RWPE2 (cell line): ENCODE measurements around the gene FHIT.

Experiments
- ATAC-seq: fragments of 200-7000 bp; cut with Tn5 transposase; 3 replicates; pipeline ENCODE4 v1.9.1; 2021; ENCODE audit warnings: low read depth
- DNase-seq: peaks from one replicate; pipeline ENCODE4 v3.0.0-alpha.2; 2020; ENCODE audit warnings: low spot score
- H3K27ac ChIP-seq: fragments of 450-650 bp; 2 replicates; pipeline ENCODE4 v1.5.1; 2017; ENCODE audit warnings: mild to moderate bottlenecking; ENCODE audit not compliant: poor library complexity, severe bottlenecking
- H3K27me3 ChIP-seq: fragments of 250-450 bp; sonication (Bioruptor Pico); 2 replicates; pipeline ENCODE4 v1.5.1; 2021; ENCODE audit warnings: mild to moderate bottlenecking, moderate library complexity; ENCODE audit not compliant: insufficient read depth, poor library complexity, severe bottlenecking
- H3K36me3 ChIP-seq: fragments of 250-450 bp; sonication (Bioruptor Pico); 2 replicates; pipeline ENCODE4 v1.5.1; 2020; ENCODE audit warnings: low read depth, mild to moderate bottlenecking, moderate library complexity
- H3K4me1 ChIP-seq: fragments of 250-450 bp; sonication (Bioruptor Pico); 2 replicates; pipeline ENCODE4 v1.5.1; 2021; ENCODE audit warnings: mild to moderate bottlenecking, moderate library complexity; ENCODE audit not compliant: insufficient read depth, poor library complexity, severe bottlenecking
- H3K4me3 ChIP-seq: fragments of 250-450 bp; sonication (Bioruptor Pico); 2 replicates; pipeline ENCODE4 v1.5.1; 2021; ENCODE audit warnings: mild to moderate bottlenecking, moderate library complexity; ENCODE audit not compliant: severe bottlenecking
- H3K9me3 ChIP-seq: fragments of 250-450 bp; sonication (Bioruptor Pico); 2 replicates; pipeline ENCODE4 v1.5.1; 2021; ENCODE audit warnings: mild to moderate bottlenecking, moderate library complexity; ENCODE audit not compliant: severe bottlenecking
- TF ChIP-seq, protein P1 (sequence below): fragments of 450-650 bp; IDR thresholded peaks from one replicate; pipeline ENCODE4 v1.5.1; 2017; ENCODE audit warnings: mild to moderate bottlenecking, moderate library complexity; ENCODE audit not compliant: poor library complexity, severe bottlenecking

Gene FHIT

DNA sequence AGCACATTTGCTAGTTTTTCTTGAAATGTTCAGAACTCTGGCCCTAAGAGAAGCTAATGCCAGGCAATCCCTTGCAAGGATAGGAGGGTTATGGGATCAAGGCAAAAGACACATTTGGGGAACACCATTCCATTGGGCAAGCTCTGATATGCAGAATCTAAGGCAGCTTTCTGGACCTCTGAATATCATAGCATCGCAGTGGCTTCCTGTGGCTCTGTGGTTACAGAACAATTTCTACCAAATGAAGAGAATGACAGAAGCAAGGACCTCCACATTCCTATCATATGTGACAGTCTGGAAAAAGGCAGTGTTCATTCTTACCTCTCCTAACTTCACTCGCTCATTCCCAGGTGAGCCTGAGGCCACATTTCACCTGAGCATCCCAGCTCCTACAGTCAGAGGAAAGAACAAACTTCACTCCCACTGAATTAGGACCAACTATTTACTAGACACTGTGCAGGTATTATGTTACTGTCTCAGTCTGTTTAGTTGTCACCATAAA lies 1365.3 kb downstream of the FHIT start:
- DNase-seq (no peak), ATAC-seq (no peak)
- Histone ChIP-seq H3K36me3 (no peaks in the 10 kb centered on the region), H3K4me1 (no peaks in the 10 kb centered on the region), H3K9me3 (no peaks in the 10 kb centered on the region), H3K27ac (no peak overlapping the region), H3K27me3 (no peaks in the 10 kb centered on the region), H3K4me3 (no peak overlapping the region)
- TF ChIP-seq, protein P1, sequence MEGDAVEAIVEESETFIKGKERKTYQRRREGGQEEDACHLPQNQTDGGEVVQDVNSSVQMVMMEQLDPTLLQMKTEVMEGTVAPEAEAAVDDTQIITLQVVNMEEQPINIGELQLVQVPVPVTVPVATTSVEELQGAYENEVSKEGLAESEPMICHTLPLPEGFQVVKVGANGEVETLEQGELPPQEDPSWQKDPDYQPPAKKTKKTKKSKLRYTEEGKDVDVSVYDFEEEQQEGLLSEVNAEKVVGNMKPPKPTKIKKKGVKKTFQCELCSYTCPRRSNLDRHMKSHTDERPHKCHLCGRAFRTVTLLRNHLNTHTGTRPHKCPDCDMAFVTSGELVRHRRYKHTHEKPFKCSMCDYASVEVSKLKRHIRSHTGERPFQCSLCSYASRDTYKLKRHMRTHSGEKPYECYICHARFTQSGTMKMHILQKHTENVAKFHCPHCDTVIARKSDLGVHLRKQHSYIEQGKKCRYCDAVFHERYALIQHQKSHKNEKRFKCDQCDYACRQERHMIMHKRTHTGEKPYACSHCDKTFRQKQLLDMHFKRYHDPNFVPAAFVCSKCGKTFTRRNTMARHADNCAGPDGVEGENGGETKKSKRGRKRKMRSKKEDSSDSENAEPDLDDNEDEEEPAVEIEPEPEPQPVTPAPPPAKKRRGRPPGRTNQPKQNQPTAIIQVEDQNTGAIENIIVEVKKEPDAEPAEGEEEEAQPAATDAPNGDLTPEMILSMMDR = no peak

DNA sequence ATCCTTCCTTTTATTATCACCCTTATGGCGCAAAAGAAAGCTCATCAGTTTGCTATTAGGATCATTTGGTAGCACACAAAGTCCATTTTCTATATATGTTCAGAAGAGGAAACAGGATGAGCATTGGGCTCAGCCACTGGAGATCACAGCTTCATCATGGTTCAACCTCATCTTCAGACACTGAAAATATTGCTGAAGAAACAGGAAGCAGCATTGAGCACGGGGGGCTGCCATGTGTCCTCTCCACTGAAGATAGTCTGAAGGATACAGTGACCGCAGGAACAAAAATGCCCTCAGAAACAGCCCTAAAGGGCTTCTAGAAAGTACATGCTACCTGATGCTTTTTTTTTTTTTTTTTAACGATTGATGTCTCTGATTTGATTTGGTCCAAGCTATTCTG lies 1366.2 kb downstream of the FHIT start:
- H3K9me3 ChIP-seq = no peaks in the 10 kb centered on the region
- TF ChIP-seq, protein P1 = no peak
- no peaks in the 10 kb centered on the region for H3K36me3 ChIP-seq
- DNase-seq = no peak
- no peaks in the 10 kb centered on the region for H3K27me3 ChIP-seq
- no peak overlapping the region for H3K4me3 ChIP-seq
- H3K4me1 ChIP-seq = no peaks in the 10 kb centered on the region
- ATAC-seq = no peak
- no peak overlapping the region for H3K27ac ChIP-seq

DNA sequence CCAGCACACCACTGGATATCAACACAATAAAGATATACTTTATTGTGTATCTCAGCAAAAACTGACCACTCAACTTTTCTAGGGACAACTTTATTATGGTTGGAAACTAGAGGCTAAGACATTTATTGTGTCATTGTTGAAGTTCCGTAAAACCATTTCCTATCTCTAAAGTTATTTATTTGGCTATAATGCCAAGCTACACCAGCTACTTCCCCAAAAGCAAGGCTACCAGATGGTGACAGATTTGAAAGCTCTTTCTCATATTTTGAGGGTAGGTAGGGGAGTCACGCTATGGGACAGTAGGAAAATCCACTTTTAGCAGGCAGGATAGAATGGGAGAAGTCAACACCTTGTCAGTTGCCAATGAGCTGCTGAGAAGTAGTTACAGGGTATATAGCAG lies 1366.8 kb downstream of the FHIT start:
- DNase-seq (no peak), ATAC-seq (no peak)
- no peaks in the 10 kb centered on the region for H3K4me1 ChIP-seq
- no peak overlapping the region for H3K4me3 ChIP-seq
- TF ChIP-seq, protein P1 = no peak
- H3K36me3 ChIP-seq = no peaks in the 10 kb centered on the region
- no peaks in the 10 kb centered on the region for H3K9me3 ChIP-seq
- H3K27me3 ChIP-seq = no peaks in the 10 kb centered on the region
- no peak overlapping the region for H3K27ac ChIP-seq

DNA sequence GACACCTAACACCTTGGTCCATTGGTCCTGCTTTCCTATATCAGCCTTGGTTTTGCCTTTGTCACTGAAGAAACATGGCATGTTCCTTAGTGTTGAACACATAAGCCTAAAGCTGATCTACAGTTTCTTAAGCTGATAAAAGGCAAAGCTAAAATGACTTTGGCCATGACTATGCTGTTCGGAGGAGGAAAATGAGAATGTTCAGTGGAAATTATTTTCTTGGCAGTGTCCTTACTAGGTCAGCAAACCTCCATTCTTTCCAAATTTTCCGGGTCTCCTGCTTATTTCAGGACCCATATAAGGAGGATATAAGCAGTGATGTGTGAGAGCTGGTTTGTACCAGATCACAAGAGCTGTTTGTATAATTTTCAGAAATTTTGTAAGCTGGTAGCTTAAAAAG lies 1368.5 kb downstream of the FHIT start:
- no peak overlapping the region for H3K4me3 ChIP-seq
- no peaks in the 10 kb centered on the region for H3K9me3 ChIP-seq
- ATAC-seq (no peak), DNase-seq (no peak)
- no peaks in the 10 kb centered on the region for H3K36me3 ChIP-seq
- peaks cover under 1% of the 10 kb centered on the region for H3K4me1 ChIP-seq
- no peaks in the 10 kb centered on the region for H3K27me3 ChIP-seq
- no peak overlapping the region for H3K27ac ChIP-seq
- TF ChIP-seq, protein P1 = no peak

DNA sequence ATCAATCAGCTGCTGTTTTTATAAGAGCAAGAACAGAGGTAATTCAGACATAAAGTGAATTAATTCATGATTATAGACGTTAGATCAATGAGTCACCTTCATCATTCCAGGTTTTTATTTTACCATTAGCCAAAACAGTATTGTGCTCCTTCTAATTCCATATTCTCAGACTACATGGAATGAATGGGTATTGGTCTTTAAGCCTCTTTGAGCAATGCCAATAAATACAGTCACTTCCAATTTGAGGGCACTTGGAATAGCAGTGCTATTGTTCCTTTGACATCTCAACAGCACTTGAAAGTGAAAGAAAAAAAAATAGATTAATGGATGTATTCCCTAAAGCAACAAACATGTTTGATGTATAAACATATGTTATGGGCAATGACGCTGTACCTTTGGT lies 1370.5 kb downstream of the FHIT start:
- no peak overlapping the region for H3K27ac ChIP-seq
- no peaks in the 10 kb centered on the region for H3K27me3 ChIP-seq
- H3K36me3 ChIP-seq = no peaks in the 10 kb centered on the region
- peaks cover 3% of the 10 kb centered on the region for H3K4me1 ChIP-seq
- no peaks in the 10 kb centered on the region for H3K9me3 ChIP-seq
- DNase-seq = no peak
- no peak for ATAC-seq
- TF ChIP-seq, protein P1 = no peak
- no peak overlapping the region for H3K4me3 ChIP-seq
